A673 (cell line): ENCODE measurements around the gene RIIAD1. TPM values are rescaled to one million over a fixed set of nuclear protein-coding genes. Genes with fewer than 3 reads are reported as not detected.

ENCODE experiments used
- BruUV-seq: library from RNA; stranded (reverse); fragments of 400-500 nt; replicated peaks from 2 replicates; lab custom pipeline; 2021; lab: Mats Ljungman, UMichigan
- CTCF ChIA-PET: fragments of 300-600 bp; sonication (Branson Sonifier 250); formaldehyde crosslinking; loops from one replicate; lab custom pipeline; 2022; ENCODE audit warnings: antibody characterized with exemption; lab: Charles Lee
- POLR2A ChIA-PET: fragments of 300-600 bp; sonication (Branson Sonifier 250); formaldehyde crosslinking; loops from one replicate; lab custom pipeline; 2022; ENCODE audit warnings: antibody characterized with exemption; ENCODE audit not compliant: low non-redundant PET; lab: Charles Lee
- DNase-seq: peaks from one replicate; pipeline ENCODE4 v3.0.0-alpha.2; 2015; ENCODE audit warnings: low spot score
- H3K27ac ChIP-seq: fragments of 200-600 bp; sonication (generic); 2 replicates; pipeline ENCODE4 v1.5.1; 2016; ENCODE audit warnings: mixed run types, low read depth, mild to moderate bottlenecking, mixed read lengths, antibody characterized with exemption, low read length; ENCODE audit not compliant: poor library complexity, severe bottlenecking
- H3K27me3 ChIP-seq: fragments of 200-600 bp; sonication (generic); replicated peaks from 2 replicates; pipeline ENCODE4 v1.6.1; 2017; ENCODE audit warnings: mixed run types, low read depth, mild to moderate bottlenecking, mixed read lengths, antibody characterized with exemption, low read length; ENCODE audit not compliant: insufficient read depth, poor library complexity
- H3K36me3 ChIP-seq: fragments of 200-600 bp; sonication (generic); 2 replicates; pipeline ENCODE4 v1.6.1; 2016; ENCODE audit warnings: mixed run types, mild to moderate bottlenecking, mixed read lengths, antibody characterized with exemption, low read length; ENCODE audit not compliant: insufficient read depth, poor library complexity, severe bottlenecking
- H3K4me1 ChIP-seq: fragments of 200-600 bp; sonication (generic); 2 replicates; pipeline ENCODE4 v1.6.1; 2017; ENCODE audit warnings: mixed run types, mild to moderate bottlenecking, mixed read lengths, antibody characterized with exemption, low read length; ENCODE audit not compliant: insufficient read depth, poor library complexity, severe bottlenecking
- H3K4me3 ChIP-seq: fragments of 200-600 bp; sonication (generic); 2 replicates; pipeline ENCODE4 v1.5.1; 2016; ENCODE audit warnings: low read depth, mixed run types, mild to moderate bottlenecking, mixed read lengths, low read length; ENCODE audit not compliant: poor library complexity, severe bottlenecking
- H3K9me3 ChIP-seq: fragments of 200-600 bp; sonication (generic); 2 replicates; pipeline ENCODE4 v1.6.1; 2016; ENCODE audit warnings: mixed run types, low read depth, mild to moderate bottlenecking, mixed read lengths, antibody characterized with exemption, low read length; ENCODE audit not compliant: poor library complexity, severe bottlenecking
- CTCF ChIP-seq: fragments of 300-800, 200-600 bp; sonication (generic); conservative IDR thresholded peaks from 2 replicates; pipeline ENCODE4 v1.5.1; 2017; ENCODE audit warnings: low read depth, mild to moderate bottlenecking, antibody characterized with exemption, low read length, moderate library complexity, mixed read lengths
- EZH2 ChIP-seq: fragments of 200-600 bp; sonication (generic); IDR thresholded peaks from 2 replicates; pipeline ENCODE4 v1.6.1; 2017; ENCODE audit warnings: borderline replicate concordance, low read depth, mild to moderate bottlenecking, mixed read lengths, antibody characterized with exemption, low read length; ENCODE audit not compliant: poor library complexity, severe bottlenecking
- intact Hi-C: fragments of 100-400 bp; cut with micrococcal nuclease; formaldehyde crosslinking; loops from one replicate; pipeline ENCODE4 v1.10.0; 2022; ENCODE audit not compliant: unreplicated experiment
- total RNA-seq: library from RNA; stranded (reverse); gene quantifications from 2 replicates; pipeline ENCODE4 v1.2.3, GENCODE V29; 2021

Gene RIIAD1
- total RNA-seq, 1 experiment from 2014 or later = not detected

GRCh38 chr1:151773702-151774101, 52.4 kb downstream of the RIIAD1 start:
- no peaks in the 10 kb centered on the region for H3K36me3 ChIP-seq
- H3K4me3 ChIP-seq = no peak overlapping the region
- H3K27ac ChIP-seq = no peak overlapping the region
- H3K4me1 ChIP-seq = no peaks in the 10 kb centered on the region
- H3K9me3 ChIP-seq = no peaks in the 10 kb centered on the region
- intact Hi-C loops = no loop called here
- TF ChIP-seq EZH2 = no peak
- no peak for TF ChIP-seq CTCF
- no peak for DNase-seq
- CTCF ChIA-PET = no interaction called here
- no TSS peak for BruUV-seq
- POLR2A ChIA-PET = no interaction called here
- H3K27me3 ChIP-seq = peaks cover 5% of the 10 kb centered on the region

- H3K27ac ChIP-seq = no peak overlapping the region
- no peak for DNase-seq
- ChIA-PET CTCF (no interaction called here), POLR2A (no interaction called here)
- peaks cover 5% of the 10 kb centered on the region for H3K27me3 ChIP-seq
- H3K4me1 ChIP-seq = no peaks in the 10 kb centered on the region
- TF ChIP-seq CTCF (no peak), EZH2 (no peak)
- intact Hi-C loops = no loop called here
- H3K4me3 ChIP-seq = no peak overlapping the region
- H3K36me3 ChIP-seq = no peaks in the 10 kb centered on the region
- no peaks in the 10 kb centered on the region for H3K9me3 ChIP-seq
- no TSS peak for BruUV-seq
Measured at GRCh38 chr1:151774256-151774922, 53.1 kb downstream of the RIIAD1 start.

- POLR2A ChIA-PET = interaction anchor here (0.7 kb wide), 1 partner anchor 74 kb away, joined by 3 read pairs; no protein-coding TSS in a partner anchor
- intact Hi-C loops = no loop called here
- no peak overlapping the region for H3K4me3 ChIP-seq
- H3K9me3 ChIP-seq = no peaks in the 10 kb centered on the region
- no TSS peak for BruUV-seq
- H3K27ac ChIP-seq = no peak overlapping the region
- no peaks in the 10 kb centered on the region for H3K36me3 ChIP-seq
- TF ChIP-seq CTCF = no peak
- no peak for TF ChIP-seq EZH2
- no peaks in the 10 kb centered on the region for H3K4me1 ChIP-seq
- no peaks in the 10 kb centered on the region for H3K27me3 ChIP-seq
- no peak for DNase-seq
- CTCF ChIA-PET = no interaction called here
Measured at GRCh38 chr1:151775894-151776664, 54.8 kb downstream of the RIIAD1 start.
